GM12801 (cell line): ENCODE results near the gene DHX35.

ENCODE experiments used
- CTCF ChIP-seq: IDR thresholded peaks from one replicate; pipeline ENCODE4 v1.5.1; 2011; ENCODE audit warnings: control low read depth; ENCODE audit not compliant: insufficient read length; ENCODE audit errors: extremely low read depth

DHX35 gene

GRCh38 chr20:39010496-39010895 is 48.4 kb downstream of the DHX35 start:
- TF ChIP-seq CTCF, result no peak

- no peak for TF ChIP-seq CTCF
These were observed 51.5 kb downstream of the DHX35 start for GRCh38 chr20:39013662-39014109.

DNA sequence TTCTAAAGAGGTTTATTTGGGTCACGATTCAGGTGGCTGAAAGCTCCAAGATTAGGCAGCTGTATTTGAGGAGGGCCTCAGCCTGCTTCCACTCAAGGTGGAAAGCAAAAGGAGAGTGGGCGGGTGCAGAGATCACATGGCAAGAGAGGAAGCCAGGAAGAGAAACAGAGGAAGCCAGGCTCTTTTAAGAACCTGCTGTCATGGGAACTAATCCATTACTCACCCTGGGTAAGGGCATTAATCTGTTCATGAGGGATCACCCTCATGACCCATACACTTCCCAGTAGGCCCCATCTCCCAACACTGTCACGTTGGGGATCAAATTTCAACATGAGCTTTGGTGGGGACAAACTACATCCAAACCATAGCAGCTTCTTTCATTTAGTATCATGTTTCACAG is 53.9 kb downstream of the DHX35 start:
- TF ChIP-seq CTCF, result no peak

- no peak for TF ChIP-seq CTCF
These were observed 54.4 kb downstream of the DHX35 start for GRCh38 chr20:39016506-39016905.

- no peak for TF ChIP-seq CTCF
These were observed 56.9 kb downstream of the DHX35 start for GRCh38 chr20:39019027-39019426.

DNA sequence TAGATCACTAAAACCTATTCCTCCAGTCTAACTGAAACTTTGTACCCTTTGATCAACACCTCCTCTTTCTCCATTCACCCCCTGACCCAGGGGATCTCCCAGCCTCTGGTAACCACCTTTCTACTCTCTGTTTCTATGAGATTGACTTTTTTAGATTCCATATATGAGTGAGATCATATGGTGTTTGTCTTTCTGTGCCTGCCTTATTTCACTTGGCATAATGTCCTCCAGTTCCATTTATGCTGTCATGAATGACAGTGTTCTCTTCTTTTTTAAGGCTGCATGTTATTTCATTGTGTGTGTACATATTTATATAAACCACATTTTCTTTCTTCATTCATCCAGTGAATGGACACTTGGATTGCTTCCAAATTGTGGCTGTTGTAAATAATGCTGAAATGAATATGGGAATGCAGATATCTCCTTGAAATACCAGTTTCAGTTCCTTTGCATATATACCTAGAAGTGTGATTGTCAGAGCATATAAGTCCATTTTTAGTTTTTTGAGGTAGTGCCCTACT is 57.7 kb downstream of the DHX35 start:
- TF ChIP-seq CTCF, result no peak

DNA sequence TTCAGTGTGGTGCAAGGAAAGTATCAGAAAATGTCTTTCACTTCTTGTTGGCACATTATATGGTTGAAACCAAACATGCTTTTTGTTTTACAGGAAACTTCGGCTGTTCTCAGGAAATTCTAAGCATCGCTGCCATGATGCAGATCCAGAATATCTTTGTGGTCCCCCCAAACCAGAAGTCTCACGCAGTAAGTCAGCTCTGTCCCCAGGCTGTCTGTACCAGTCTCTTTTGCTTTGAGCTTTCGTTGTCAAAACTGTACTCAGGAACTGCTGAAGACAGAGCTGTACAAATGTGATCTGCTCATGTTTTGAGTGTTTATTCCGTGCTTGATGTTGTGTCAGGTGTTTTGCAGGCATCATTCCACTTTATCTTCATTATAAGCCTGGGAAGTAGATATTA is 59.6 kb downstream of the DHX35 start:
- TF ChIP-seq CTCF, result no peak
